HG03135 (cell line): Measurements from ENCODE around the gene KLHL8.

ENCODE experiments used
- ATAC-seq: cut with Tn5 transposase; IDR thresholded peaks from one replicate; pipeline ENCODE4 v1.9.1; 2021; ENCODE audit warnings: mild to moderate bottlenecking, moderate library complexity; ENCODE audit not compliant: unreplicated experiment

The KLHL8 gene

GRCh38 chr4:87220094-87220822, at the start of gene KLHL8:
TSS of gene KLHL8 (minus strand) at chr4:87220618. CDS start at chr4:87195539, 25,079 bp downstream.
- peak; percentile 86 for ATAC-seq

- ATAC-seq: no peak
Observed at GRCh38 chr4:87270144-87270543, 49.7 kb upstream of the KLHL8 start.

GRCh38 chr4:87268411-87268810, 48.0 kb upstream of the KLHL8 start:
- no peak for ATAC-seq

GRCh38 chr4:87266986-87267385, 46.6 kb upstream of the KLHL8 start:
- ATAC-seq: no peak

GRCh38 chr4:87262886-87263285, 42.5 kb upstream of the KLHL8 start:
- no peak for ATAC-seq

- no peak for ATAC-seq
Observed at GRCh38 chr4:87260477-87260876, 40.1 kb upstream of the KLHL8 start.

GRCh38 chr4:87258677-87259076, 38.3 kb upstream of the KLHL8 start:
- ATAC-seq: no peak

GRCh38 chr4:87257523-87257922, 37.1 kb upstream of the KLHL8 start:
- ATAC-seq: no peak

GRCh38 chr4:87255755-87256154, 35.3 kb upstream of the KLHL8 start:
- no peak for ATAC-seq

- ATAC-seq: no peak
Observed at GRCh38 chr4:87251106-87251505, 30.7 kb upstream of the KLHL8 start.

GRCh38 chr4:87250294-87250693, 29.9 kb upstream of the KLHL8 start:
- ATAC-seq: no peak

- ATAC-seq: no peak
Observed at GRCh38 chr4:87249332-87250019, 29.1 kb upstream of the KLHL8 start.

- no peak for ATAC-seq
Observed at GRCh38 chr4:87243426-87244053, 23.1 kb upstream of the KLHL8 start.

GRCh38 chr4:87241336-87241735, 20.9 kb upstream of the KLHL8 start:
- ATAC-seq: no peak

GRCh38 chr4:87240341-87240740, 19.9 kb upstream of the KLHL8 start:
- no peak for ATAC-seq

GRCh38 chr4:87239821-87240220, 19.4 kb upstream of the KLHL8 start:
- no peak for ATAC-seq

- no peak for ATAC-seq
Observed at GRCh38 chr4:87239194-87239593, 18.8 kb upstream of the KLHL8 start.

GRCh38 chr4:87236861-87237260, 16.4 kb upstream of the KLHL8 start:
- ATAC-seq: no peak

GRCh38 chr4:87235020-87235671, 14.7 kb upstream of the KLHL8 start:
- ATAC-seq: no peak

GRCh38 chr4:87232216-87232615, 11.8 kb upstream of the KLHL8 start:
- no peak for ATAC-seq

- no peak for ATAC-seq
Observed at GRCh38 chr4:87230806-87231205, 10.4 kb upstream of the KLHL8 start.

GRCh38 chr4:87229979-87230378, 9.6 kb upstream of the KLHL8 start:
- no peak for ATAC-seq
